ENCODE results near the gene OLFM3. TPM values are rescaled to one million over a fixed set of nuclear protein-coding genes. Genes with fewer than 3 reads are reported as not detected.

Gene OLFM3
- total RNA-seq, 4 donors from 2014 or later = 0.11 to 0.50 TPM; not detected in 2

DNA sequence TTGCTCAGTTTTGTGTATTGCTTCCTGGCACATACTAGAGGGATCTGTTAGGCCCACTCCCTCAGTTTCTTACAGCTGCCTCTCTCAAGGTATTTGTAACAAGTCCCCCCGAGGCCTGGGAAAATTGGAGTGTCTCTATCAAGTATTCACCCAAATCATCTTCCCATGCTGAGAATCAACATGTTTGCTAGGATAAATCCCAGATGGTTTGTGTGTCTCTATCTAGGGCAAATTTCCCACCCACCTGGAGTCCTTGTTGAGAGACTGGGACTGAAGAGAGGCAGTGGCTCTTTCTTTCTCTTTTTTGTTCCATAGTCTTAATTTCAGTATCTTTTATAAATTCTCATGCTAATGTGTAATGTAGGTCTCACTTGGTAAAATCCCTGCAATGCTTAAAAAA, 58.0 kb downstream of the OLFM3 start:
- TF ChIP-seq, protein P1, sequence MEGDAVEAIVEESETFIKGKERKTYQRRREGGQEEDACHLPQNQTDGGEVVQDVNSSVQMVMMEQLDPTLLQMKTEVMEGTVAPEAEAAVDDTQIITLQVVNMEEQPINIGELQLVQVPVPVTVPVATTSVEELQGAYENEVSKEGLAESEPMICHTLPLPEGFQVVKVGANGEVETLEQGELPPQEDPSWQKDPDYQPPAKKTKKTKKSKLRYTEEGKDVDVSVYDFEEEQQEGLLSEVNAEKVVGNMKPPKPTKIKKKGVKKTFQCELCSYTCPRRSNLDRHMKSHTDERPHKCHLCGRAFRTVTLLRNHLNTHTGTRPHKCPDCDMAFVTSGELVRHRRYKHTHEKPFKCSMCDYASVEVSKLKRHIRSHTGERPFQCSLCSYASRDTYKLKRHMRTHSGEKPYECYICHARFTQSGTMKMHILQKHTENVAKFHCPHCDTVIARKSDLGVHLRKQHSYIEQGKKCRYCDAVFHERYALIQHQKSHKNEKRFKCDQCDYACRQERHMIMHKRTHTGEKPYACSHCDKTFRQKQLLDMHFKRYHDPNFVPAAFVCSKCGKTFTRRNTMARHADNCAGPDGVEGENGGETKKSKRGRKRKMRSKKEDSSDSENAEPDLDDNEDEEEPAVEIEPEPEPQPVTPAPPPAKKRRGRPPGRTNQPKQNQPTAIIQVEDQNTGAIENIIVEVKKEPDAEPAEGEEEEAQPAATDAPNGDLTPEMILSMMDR (IDR thresholded peaks at IDR 0.05) = no peak
- no peak for TF ChIP-seq POLR2A (IDR thresholded peaks at IDR 0.05)
- Histone ChIP-seq H3K4me1 (no peaks in the 10 kb centered on the region), H3K36me3 (no peaks in the 10 kb centered on the region), H3K27ac (no peak overlapping the region), H3K4me3 (replicated peaks in 1 of 3) (no peak overlapping the region), H3K9me3 (no peaks in the 10 kb centered on the region), H3K27me3 (no peaks in the 10 kb centered on the region)
- WGBS, 2 donors = 0% methylated on average over 1 of the region's 1 CpG
- DNase-seq = no peak
- intact Hi-C loops (cut with DNase I) = no loop called here

DNA sequence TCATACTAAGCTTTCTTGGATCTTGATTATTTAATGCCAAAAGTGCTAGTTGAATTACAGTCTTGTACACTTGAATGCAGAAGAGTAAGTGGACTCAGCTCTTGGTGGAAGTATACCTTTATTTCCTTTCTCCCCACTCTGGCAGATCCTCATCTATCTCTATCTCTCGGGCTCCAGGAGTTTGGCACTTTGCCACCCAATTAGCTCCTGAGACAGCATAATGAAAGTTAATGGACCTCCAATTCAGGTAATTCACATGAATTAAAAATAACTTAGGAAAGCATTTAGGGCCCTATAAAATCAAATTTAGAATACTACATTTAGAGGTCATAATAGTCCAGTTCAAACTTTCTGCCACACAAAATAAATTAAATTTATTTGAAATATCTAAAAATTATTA, 67.4 kb downstream of the OLFM3 start:
- WGBS, 2 donors = 26 to 39% methylated on average over 1 of the region's 1 CpG
- peak in 1 of 2 donors; percentile 12 for DNase-seq
- Histone ChIP-seq H3K36me3 (no peaks in the 10 kb centered on the region), H3K4me1 (no peaks in the 10 kb centered on the region), H3K27ac (no peak overlapping the region), H3K4me3 (replicated peaks in 1 of 3) (no peak overlapping the region), H3K9me3 (no peaks in the 10 kb centered on the region), H3K27me3 (no peaks in the 10 kb centered on the region)
- intact Hi-C loops (cut with DNase I) = no loop called here
- no peak for TF ChIP-seq POLR2A (IDR thresholded peaks at IDR 0.05)
- TF ChIP-seq, protein P1 (IDR thresholded peaks at IDR 0.05) = no peak

DNA sequence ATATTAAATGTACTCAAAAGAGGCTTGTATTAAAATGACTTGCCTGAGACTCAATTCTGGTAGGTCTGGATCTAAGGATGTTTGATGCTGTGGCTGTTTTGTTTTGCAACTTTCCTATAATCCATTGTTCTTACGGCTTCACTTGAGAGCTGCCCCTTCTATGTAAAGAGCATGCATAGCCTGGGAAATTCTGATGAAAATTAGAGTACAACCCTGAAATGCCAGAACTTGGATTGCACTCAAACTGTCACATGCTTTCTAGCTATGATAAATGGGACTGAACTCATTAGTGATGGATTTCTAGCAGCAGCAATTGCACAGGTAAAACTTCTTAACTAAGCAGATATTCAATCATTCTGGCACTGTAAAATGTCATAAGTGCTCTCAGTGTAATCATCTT, 67.9 kb downstream of the OLFM3 start:
- no peaks in the 10 kb centered on the region for H3K27me3 ChIP-seq
- H3K9me3 ChIP-seq = no peaks in the 10 kb centered on the region
- intact Hi-C loops (cut with DNase I) = no loop called here
- H3K27ac ChIP-seq = no peak overlapping the region
- 73 to 91% methylated on average over 1 of the region's 1 CpG for WGBS, 2 donors
- H3K36me3 ChIP-seq = no peaks in the 10 kb centered on the region
- no peak for DNase-seq
- no peaks in the 10 kb centered on the region for H3K4me1 ChIP-seq
- TF ChIP-seq, protein P1 (IDR thresholded peaks at IDR 0.05) = no peak
- TF ChIP-seq POLR2A (IDR thresholded peaks at IDR 0.05) = no peak
- H3K4me3 ChIP-seq (replicated peaks in 1 of 3) = no peak overlapping the region

DNA sequence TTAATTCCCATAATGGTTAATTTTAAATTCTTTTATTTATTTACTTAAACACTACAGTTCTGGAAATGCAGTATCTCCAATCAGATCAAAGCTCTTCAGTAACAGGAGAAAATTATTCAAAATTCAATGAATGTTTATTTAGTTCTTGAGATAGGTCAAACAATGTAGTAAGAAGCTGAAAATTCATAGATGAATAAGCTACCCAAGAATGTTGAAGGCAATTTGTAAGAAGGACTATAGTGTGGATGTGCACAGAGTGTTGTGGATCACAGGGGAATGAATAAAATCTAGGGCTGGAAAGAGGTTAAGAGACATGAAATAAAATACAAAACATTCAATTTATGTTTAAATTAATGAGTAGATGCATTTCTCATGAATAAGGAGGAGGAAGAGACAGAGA, 72.0 kb downstream of the OLFM3 start:
- H3K36me3 ChIP-seq = no peaks in the 10 kb centered on the region
- TF ChIP-seq POLR2A (IDR thresholded peaks at IDR 0.05) = no peak
- TF ChIP-seq, protein P1 (IDR thresholded peaks at IDR 0.05) = no peak
- H3K4me1 ChIP-seq = no peaks in the 10 kb centered on the region
- intact Hi-C loops (cut with DNase I) = no loop called here
- no peak for DNase-seq
- H3K27me3 ChIP-seq = no peaks in the 10 kb centered on the region
- H3K27ac ChIP-seq = no peak overlapping the region
- no peaks in the 10 kb centered on the region for H3K9me3 ChIP-seq
- no peak overlapping the region for H3K4me3 ChIP-seq (replicated peaks in 1 of 3)

DNA sequence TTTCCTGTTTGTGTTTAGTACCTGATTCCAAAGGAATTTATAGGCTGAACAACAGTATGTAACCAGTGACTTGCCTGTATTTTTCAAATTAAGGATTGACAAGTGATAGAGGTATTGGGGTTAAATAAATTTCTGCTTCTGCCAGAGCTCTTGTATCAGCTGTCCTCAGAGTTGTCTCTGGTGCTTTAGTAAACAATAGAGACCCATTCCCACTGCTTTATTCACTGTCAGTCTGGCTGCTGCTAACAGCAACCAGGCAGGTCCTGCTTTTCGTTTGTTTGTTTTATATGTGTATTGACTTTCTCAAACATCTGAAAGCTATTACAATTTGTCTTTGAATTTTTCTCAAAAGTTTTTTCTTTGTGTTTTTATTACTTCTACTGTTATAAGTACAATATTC, 76.1 kb downstream of the OLFM3 start:
- Histone ChIP-seq H3K27ac (no peak overlapping the region), H3K36me3 (no peaks in the 10 kb centered on the region), H3K4me3 (replicated peaks in 1 of 3) (no peak overlapping the region), H3K9me3 (no peaks in the 10 kb centered on the region), H3K4me1 (no peaks in the 10 kb centered on the region), H3K27me3 (no peaks in the 10 kb centered on the region)
- no peak for DNase-seq
- 48 to 65% methylated on average over 1 of the region's 1 CpG for WGBS, 2 donors
- intact Hi-C loops (cut with DNase I) = no loop called here
- TF ChIP-seq POLR2A (IDR thresholded peaks at IDR 0.05) = no peak
- TF ChIP-seq, protein P1 (IDR thresholded peaks at IDR 0.05) = no peak
